H1 (cell line): ENCODE data around the gene STARD3. TPM values are rescaled to one million over a fixed set of nuclear protein-coding genes. Genes with fewer than 3 reads are reported as not detected.

Experiments
- CTCF ChIA-PET: fragments of 300-600 bp; sonication (Branson Sonifier 250); formaldehyde crosslinking; loops from one replicate; lab custom pipeline; 2021; ENCODE audit not compliant: partially characterized antibody; lab: Charles Lee
- POLR2A ChIA-PET: fragments of 300-600 bp; sonication (Branson Sonifier 250); formaldehyde crosslinking; loops from one replicate; lab custom pipeline; 2021; ENCODE audit warnings: inconsistent platforms; ENCODE audit not compliant: partially characterized antibody; lab: Charles Lee
- DNase-seq, 2 experiments: peaks; one replicate each; pipeline versions ENCODE4 v3.0.0 to v3.0.0-alpha.2; 2010 to 2022; ENCODE audit warnings: low spot score in 2 of 2, low read depth in 1 of 2, mixed read lengths in 1 of 2
- FAIRE-seq: peaks from 2 replicates; lab custom pipeline; 2011; peaks lifted over from hg19 to GRCh38; lab: Jason Lieb, UNC
- H2AFZ ChIP-seq: 2 replicates; pipeline ENCODE4 v1.8.1; 2012; ENCODE audit warnings: low read length, inconsistent platforms
- H2AK5ac ChIP-seq: 2 replicates; pipeline ENCODE4 v1.6.1; 2013; ENCODE audit warnings: low read depth, low read length
- H2BK120ac ChIP-seq: replicated peaks from 2 replicates; pipeline ENCODE3; 2013; ENCODE audit warnings: low read depth, low read length, inconsistent platforms
- H2BK12ac ChIP-seq: 2 replicates; pipeline ENCODE4 v1.6.1; 2013; ENCODE audit warnings: low read depth, low read length
- H2BK15ac ChIP-seq: 2 replicates; pipeline ENCODE4 v1.6.1; 2013; ENCODE audit warnings: low read length
- H2BK20ac ChIP-seq: 2 replicates; pipeline ENCODE4 v1.6.1; 2013; ENCODE audit warnings: low read length
- H2BK5ac ChIP-seq: 2 replicates; pipeline ENCODE4 v1.6.1; 2013; ENCODE audit warnings: low read depth, low read length
- H3K14ac ChIP-seq: 2 replicates; pipeline ENCODE4 v1.6.1; 2013; ENCODE audit warnings: inconsistent platforms; ENCODE audit not compliant: insufficient read length
- H3K18ac ChIP-seq: 2 replicates; pipeline ENCODE4 v1.6.1; 2013; ENCODE audit warnings: low read length; ENCODE audit errors: extremely low read depth
- H3K23ac ChIP-seq: 2 replicates; pipeline ENCODE4 v1.6.1; 2013; ENCODE audit warnings: inconsistent platforms; ENCODE audit not compliant: insufficient read length
- H3K23me2 ChIP-seq: 2 replicates; pipeline ENCODE4 v1.6.1; 2013; ENCODE audit warnings: low read depth, low read length
- H3K27ac ChIP-seq: 2 replicates; pipeline ENCODE4 v1.6.1; 2011; ENCODE audit warnings: low read depth, low read length, inconsistent platforms
- H3K27me3 ChIP-seq, 4 experiments: replicated peaks in 1 of 4; 1 replicate in 1 of 4; 2 replicates in 3 of 4; pipeline versions ENCODE4 v1.6.1 to v1.8.1; 2011 to 2013; ENCODE audit warnings: low read length in 3 of 4, mild to moderate bottlenecking in 3 of 4, inconsistent platforms in 2 of 4, mixed read lengths in 2 of 4, moderate library complexity in 1 of 4; ENCODE audit not compliant: control insufficient read depth in 3 of 4, insufficient read depth in 3 of 4; ENCODE audit errors: extremely low read depth in 1 of 4
- H3K36me3 ChIP-seq, 4 experiments: 2 replicates each; pipeline versions ENCODE4 v1.6.1 to v1.8.1; 2011 to 2013; ENCODE audit warnings: mild to moderate bottlenecking in 4 of 4, low read length in 3 of 4, moderate library complexity in 2 of 4, control low read depth in 1 of 4, inconsistent platforms in 1 of 4; ENCODE audit not compliant: insufficient read depth in 4 of 4, control insufficient read depth in 2 of 4
- H3K4ac ChIP-seq: replicated peaks from 2 replicates; pipeline ENCODE3; 2013; ENCODE audit warnings: low read length, low read depth, mixed read lengths, inconsistent platforms; ENCODE audit not compliant: insufficient read length
- H3K4me1 ChIP-seq, 4 experiments: replicated peaks in 1 of 4; 1 replicate in 1 of 4; 2 replicates in 3 of 4; pipeline versions ENCODE4 v1.6.1 to v1.8.1; 2011 to 2013; ENCODE audit warnings: low read length in 3 of 4, inconsistent platforms in 2 of 4, mixed read lengths in 1 of 4; ENCODE audit not compliant: insufficient read depth in 4 of 4, control insufficient read depth in 3 of 4
- H3K4me2 ChIP-seq, 2 experiments: 2 replicates each; pipeline versions ENCODE4 v1.6.1 to v1.8.1; 2011 to 2013; ENCODE audit warnings: low read depth in 2 of 2, low read length in 2 of 2, control low read depth in 1 of 2, inconsistent platforms in 1 of 2, mild to moderate bottlenecking in 1 of 2; ENCODE audit not compliant: insufficient read depth in 1 of 2
- H3K4me3 ChIP-seq, 4 experiments: fragments of 200-600, 300-600 bp in 1 of 4; sonication (generic), shearing (Covaris generic), sonication (Bioruptor Twin) in 1 of 4; 2 replicates each; pipeline versions ENCODE4 v1.5.1 to v1.8.1; 2011 to 2016; ENCODE audit warnings: low read length in 4 of 4, low read depth in 3 of 4, control low read depth in 2 of 4, inconsistent platforms in 2 of 4, mild to moderate bottlenecking in 2 of 4, mixed read lengths in 1 of 4, moderate library complexity in 1 of 4; ENCODE audit not compliant: insufficient read depth in 2 of 4; ENCODE audit errors: extremely low read depth in 1 of 4
- H3K56ac ChIP-seq: replicated peaks from 2 replicates; pipeline ENCODE3; 2013; ENCODE audit warnings: low read depth, mild to moderate bottlenecking, mixed read lengths, low read length, inconsistent platforms; ENCODE audit not compliant: insufficient read length
- H3K79me1 ChIP-seq: 2 replicates; pipeline ENCODE4 v1.6.1; 2013; ENCODE audit warnings: low read depth, low read length, control low read depth
- H3K79me2 ChIP-seq, 2 experiments: 2 replicates each; pipeline versions ENCODE4 v1.6.1 to v1.8.1; 2012 to 2013; ENCODE audit warnings: low read length in 2 of 2, mild to moderate bottlenecking in 2 of 2, inconsistent platforms in 1 of 2; ENCODE audit not compliant: insufficient read depth in 2 of 2, control insufficient read depth in 1 of 2
- H3K9ac ChIP-seq, 4 experiments: replicated peaks in 1 of 4; 1 replicate in 1 of 4; 2 replicates in 3 of 4; pipeline versions ENCODE4 v1.6.1 to v1.8.1; 2011 to 2013; ENCODE audit warnings: low read depth in 3 of 4, low read length in 3 of 4, control low read depth in 2 of 4, mild to moderate bottlenecking in 2 of 4, moderate library complexity in 2 of 4, inconsistent platforms in 1 of 4; ENCODE audit errors: extremely low read depth in 1 of 4
- H3K9me3 ChIP-seq, 2 experiments: 2 replicates each; pipeline versions ENCODE4 v1.6.1 to v1.8.1; 2012 to 2013; ENCODE audit warnings: mild to moderate bottlenecking in 2 of 2, moderate library complexity in 2 of 2, control low read depth in 1 of 2, inconsistent platforms in 1 of 2, low read depth in 1 of 2, low read length in 1 of 2, mixed read lengths in 1 of 2; ENCODE audit not compliant: insufficient read depth in 2 of 2
- H4K20me1 ChIP-seq, 2 experiments: replicated peaks in 1 of 2; 2 replicates each; pipeline versions ENCODE3 to v1.8.1; 2011 to 2013; ENCODE audit warnings: inconsistent platforms in 2 of 2, low read length in 2 of 2, mild to moderate bottlenecking in 1 of 2; ENCODE audit not compliant: insufficient read depth in 2 of 2, control insufficient read depth in 1 of 2
- H4K5ac ChIP-seq: 2 replicates; pipeline ENCODE4 v1.6.1; 2013; ENCODE audit warnings: low read length, low read depth, mixed read lengths, inconsistent platforms; ENCODE audit not compliant: insufficient read length
- H4K8ac ChIP-seq: 2 replicates; pipeline ENCODE4 v1.8.0; 2013; ENCODE audit warnings: mild to moderate bottlenecking, moderate library complexity, low read length, inconsistent platforms; ENCODE audit not compliant: insufficient read depth; ENCODE audit errors: extremely low read depth
- H4K91ac ChIP-seq: replicated peaks from 2 replicates; pipeline ENCODE3; 2013; ENCODE audit warnings: low read length, mixed read lengths, inconsistent platforms; ENCODE audit not compliant: insufficient read length
- ASH2L ChIP-seq: fragments of 200-600, 300-600 bp; sonication (generic); IDR thresholded peaks from one replicate; pipeline ENCODE4 v1.7.1; 2017; ENCODE audit warnings: low read length
- BACH1 ChIP-seq: IDR thresholded peaks from 2 replicates; pipeline ENCODE4 v1.6.1; 2012; ENCODE audit warnings: low read length, improper control_type of control experiment
- BRCA1 ChIP-seq: IDR thresholded peaks from 2 replicates; pipeline ENCODE4 v1.6.1; 2012; ENCODE audit warnings: low read depth, low read length, improper control_type of control experiment
- CREB1 ChIP-seq: IDR thresholded peaks from 2 replicates; pipeline ENCODE4 v1.6.1; 2012; ENCODE audit warnings: inconsistent platforms
- EGR1 ChIP-seq: IDR thresholded peaks from 2 replicates; pipeline ENCODE4 v1.6.1; 2011; ENCODE audit warnings: low read depth, low read length, borderline replicate concordance
- KDM5A ChIP-seq: fragments of 200-600 bp; IDR thresholded peaks from 2 replicates; pipeline ENCODE4 v1.7.1; 2012; ENCODE audit warnings: mild to moderate bottlenecking, low read length, inconsistent platforms, mixed read lengths
- SP1 ChIP-seq: IDR thresholded peaks from 2 replicates; pipeline ENCODE4 v1.6.1; 2011; ENCODE audit warnings: low read depth, low read length
- SP4 ChIP-seq: IDR thresholded peaks from 2 replicates; pipeline ENCODE4 v1.6.1; 2012; ENCODE audit warnings: low read length, inconsistent platforms
- TCF12 ChIP-seq: IDR thresholded peaks from 2 replicates; pipeline ENCODE4 v1.6.1; 2011; ENCODE audit warnings: low read depth, mild to moderate bottlenecking, low read length
- WGBS, 2 experiments: shearing (Covaris generic) in 1 of 2; methylation state at CpG; one replicate each; pipeline versions ENCODE4 v1.1.6 to v1.1.7; 2013 to 2015; ENCODE audit warnings: low lambda C conversion rate in 2 of 2, mixed read lengths in 2 of 2, inconsistent platforms in 1 of 2, low coverage in 1 of 2, missing lambda C conversion rate in 1 of 2; ENCODE audit not compliant: insufficient replicate concordance in 2 of 2, insufficient coverage in 1 of 2, insufficient read length in 1 of 2; ENCODE audit errors: extremely low coverage in 1 of 2, missing lambda C conversion rate in 1 of 2; 5-methylcytosine and 5-hydroxymethylcytosine counted together
- polyA plus RNA-seq, 7 experiments: library from polyadenylated mRNA; depleted of rRNA in 3 of 7; stranded (reverse) in 5 of 7; unstranded in 2 of 7; fragments of >200 nt in 5 of 7; fragments of 200-250 nt in 2 of 7; gene quantifications; 1 replicate in 5 of 7; 2 replicates in 1 of 7; 4 replicates in 1 of 7; pipeline versions ENCODE4 v1.2.1 to v1.2.3, GENCODE V29; 2011 to 2013; ENCODE audit warnings: missing spikeins in 2 of 7, mixed read lengths in 2 of 7
- total RNA-seq: library from RNA; stranded (reverse); fragmentation: NEBNext Ultra II Directional; extraction: Animal tissue kit (Norgen Biotek cat#: 25700); gene quantifications from 2 replicates; pipeline ENCODE4 v1.2.1, GENCODE V29; 2021

The STARD3 gene
- total and polyA plus RNA-seq, 2 of the 8 experiments (the other 6 are each of a cell fraction or from before 2014, with no cell fraction given): 47.6 to 80.3 TPM

- Histone ChIP-seq H3K56ac (no peak overlapping the region), H4K8ac (no peak overlapping the region; the same call in 1 of the 2 replicates), H4K20me1 (no peaks in the 10 kb centered on the region), H3K27me3 (no peaks in the 10 kb centered on the region), H3K79me2 (peaks cover 0 to 4% of the 10 kb centered on the region in 2 experiments; a peak in 1 of 4 replicates), H3K4me1 (peaks cover 0 to 8% (median 2%) of the 10 kb centered on the region in 4 experiments), H2AK5ac (no peak overlapping the region), H3K79me1 (0 out of 2 replicates have a peak, but pooled peaks cover 2% of the 10 kb centered on the region), H2BK15ac (no peak overlapping the region), H3K14ac (no peak overlapping the region), H2BK12ac (no peak overlapping the region), H3K36me3 (peaks cover 0 to 5% (median 0%) of the 10 kb centered on the region in 4 experiments; a peak in 4 of 8 replicates), H2BK120ac (no peak overlapping the region), H3K4me2 (no peak overlapping the region), H2AFZ (no peak overlapping the region), H3K23me2 (peaks cover 12% of the 10 kb centered on the region), H3K9me3 (no peaks in the 10 kb centered on the region), H3K18ac (no peak overlapping the region), H2BK5ac (no peak overlapping the region), H3K9ac (no peak overlapping the region), H3K4me3 (no peak overlapping the region), H3K27ac (no peak overlapping the region), H4K91ac (no peak overlapping the region), H3K23ac (no peak overlapping the region), H2BK20ac (no peak overlapping the region), H3K4ac (no peak overlapping the region), H4K5ac (no peak overlapping the region)
- 92% methylated on average over 12 of the region's 12 CpGs; no CpG with 5 or more reads in 1 of the 2 experiments for WGBS, 2 experiments
- FAIRE-seq (no peak), DNase-seq (no peak)
- POLR2A ChIA-PET: interaction anchor here (1.0 to 38.1 kb wide), 5 partner anchors 6 to 53 kb away, joined by 3 to 708 read pairs (median 4); partner anchors contain the start of genes ERBB2, PGAP3, PNMT and TCAP
- CTCF ChIA-PET: interaction anchor here (0.6 to 52.4 kb wide), 8 partner anchors 12 to 518 kb away, joined by 3 to 1885 read pairs (median 6); partner anchors contain the start of genes PNMT, PPP1R1B, STARD3 and TCAP
- no peak for TF ChIP-seq ASH2L
- no peak for TF ChIP-seq BACH1
- TF ChIP-seq SP4: no peak
- TF ChIP-seq EGR1: no peak
- no peak for TF ChIP-seq CREB1
- TF ChIP-seq TCF12: no peak
- no peak for TF ChIP-seq BRCA1
- TF ChIP-seq SP1: no peak
- TF ChIP-seq KDM5A: no peak
Observed at GRCh38 chr17:39684369-39685192, 47.6 kb downstream of the STARD3 start.
